GM19043 (cell line): Measurements from ENCODE around the gene PATZ1.

ENCODE experiments used
- ATAC-seq: cut with Tn5 transposase; IDR thresholded peaks from one replicate; pipeline ENCODE4 v1.9.1; 2021; ENCODE audit warnings: low read depth; ENCODE audit not compliant: unreplicated experiment

Gene PATZ1

DNA sequence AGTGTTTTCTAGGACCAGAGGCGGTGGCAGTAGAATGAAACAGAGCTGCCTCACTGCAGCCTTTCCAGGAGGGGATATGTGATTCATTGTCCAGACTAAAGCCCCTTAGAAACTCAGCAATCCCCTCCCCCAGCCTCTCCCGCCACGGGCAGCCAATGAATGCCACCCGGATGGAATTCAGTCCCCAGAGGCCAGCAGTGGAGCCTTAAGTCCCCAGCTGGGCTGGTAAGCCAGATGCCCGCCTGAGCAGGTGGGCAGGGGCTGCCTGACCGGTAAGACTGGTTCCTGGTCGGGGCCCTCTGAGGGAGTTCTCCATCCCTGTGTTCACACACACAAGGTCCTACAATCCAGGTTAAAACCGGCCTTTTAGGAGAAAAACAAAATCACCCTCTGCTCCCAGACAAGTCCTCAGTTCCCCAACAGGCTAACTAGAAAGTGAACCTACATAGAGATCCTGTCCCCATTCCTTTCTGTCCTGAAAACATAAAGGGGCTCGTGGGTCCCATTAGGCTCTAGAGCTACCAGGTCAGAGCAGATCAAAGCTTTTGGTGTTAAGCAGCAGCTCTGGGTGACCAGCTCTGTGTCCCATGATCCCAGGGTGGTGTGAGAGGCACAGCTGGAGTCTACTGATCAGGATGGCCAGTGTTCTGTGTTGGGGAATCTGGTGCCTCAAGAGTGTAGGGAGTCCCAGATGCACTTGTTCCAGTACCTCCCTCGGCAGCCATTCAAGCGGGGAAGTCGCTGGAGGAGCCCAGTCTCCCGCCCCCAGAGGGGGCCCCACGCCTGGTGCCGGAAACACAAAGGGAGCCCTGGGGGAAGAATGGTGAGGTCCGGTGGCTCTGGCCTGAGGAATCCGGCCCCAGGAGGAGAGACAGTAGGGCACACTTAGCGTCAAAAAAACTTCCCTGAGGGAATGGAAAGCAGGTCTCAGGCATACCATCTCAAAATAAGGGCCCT is 2.6 kb downstream of the PATZ1 start:
- ATAC-seq, result no peak

DNA sequence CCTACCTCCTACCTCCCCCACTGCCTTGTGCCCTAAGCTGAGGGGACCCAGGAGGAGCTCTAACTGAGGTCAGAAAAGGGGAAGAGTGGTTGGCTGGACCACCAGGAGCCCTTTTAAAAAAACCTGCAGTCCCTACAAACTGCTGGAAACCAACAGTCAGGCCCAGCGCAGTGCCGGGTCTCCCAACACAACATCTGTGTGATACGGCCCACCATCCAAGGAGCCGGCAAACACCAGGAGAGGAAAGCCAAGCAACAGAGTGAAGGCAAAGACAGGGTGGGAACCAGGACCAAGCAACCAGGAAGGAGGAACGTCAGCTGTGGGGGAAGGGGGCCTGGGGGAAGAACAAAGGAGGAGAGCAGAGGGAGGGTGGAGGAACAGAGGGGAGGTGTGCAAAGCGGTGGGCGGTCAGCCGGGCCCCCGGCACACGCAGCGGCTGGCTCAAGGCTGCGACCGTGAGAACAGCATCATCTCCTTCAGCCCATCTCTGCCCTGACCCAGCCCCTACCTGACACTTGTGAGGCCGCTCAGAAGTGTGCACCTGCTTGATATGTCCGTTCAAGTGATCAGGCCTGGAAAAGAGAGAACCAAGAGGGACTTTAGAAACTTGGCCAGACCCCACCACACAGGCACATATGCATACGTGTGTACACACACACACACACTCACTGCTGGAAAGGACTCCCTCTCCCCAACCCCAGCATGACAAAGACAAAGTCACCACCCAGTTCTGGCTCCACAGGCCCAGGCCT is 3.6 kb downstream of the PATZ1 start:
- ATAC-seq, result no peak

DNA sequence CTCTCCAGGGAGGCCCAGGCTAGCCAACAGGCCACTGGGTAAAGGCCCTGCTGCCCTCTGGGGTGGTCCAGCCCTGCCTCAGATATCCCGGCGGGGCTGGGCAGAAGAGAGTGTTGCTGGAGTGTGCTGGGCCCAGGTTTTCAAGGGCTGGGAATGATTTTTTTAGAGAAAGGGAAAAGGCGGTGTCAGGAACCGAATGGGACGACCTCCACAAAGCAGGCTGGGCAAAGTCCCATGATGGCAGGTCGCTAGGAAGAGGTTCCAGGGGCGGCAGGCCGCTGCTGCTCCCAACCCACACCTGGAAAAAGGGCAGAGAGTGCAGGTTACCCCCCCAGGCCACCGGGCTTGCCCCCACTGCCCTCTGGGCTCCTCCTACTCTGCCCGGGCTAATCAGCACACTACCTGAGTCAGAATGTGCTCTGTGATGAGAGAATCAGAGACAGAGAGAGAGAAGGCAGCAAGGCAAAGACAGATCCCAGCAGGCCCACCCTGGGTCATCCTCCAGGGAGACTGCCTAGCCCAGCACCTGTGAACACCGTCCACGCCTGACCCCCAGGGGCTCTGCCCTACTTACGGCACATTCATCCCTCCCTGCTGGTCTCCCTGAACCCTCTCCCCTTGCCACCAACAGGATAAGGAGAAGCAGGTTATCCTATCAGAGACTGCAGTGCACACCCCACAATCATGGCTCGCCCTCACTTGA is 4.6 kb downstream of the PATZ1 start:
- no peak for ATAC-seq

DNA sequence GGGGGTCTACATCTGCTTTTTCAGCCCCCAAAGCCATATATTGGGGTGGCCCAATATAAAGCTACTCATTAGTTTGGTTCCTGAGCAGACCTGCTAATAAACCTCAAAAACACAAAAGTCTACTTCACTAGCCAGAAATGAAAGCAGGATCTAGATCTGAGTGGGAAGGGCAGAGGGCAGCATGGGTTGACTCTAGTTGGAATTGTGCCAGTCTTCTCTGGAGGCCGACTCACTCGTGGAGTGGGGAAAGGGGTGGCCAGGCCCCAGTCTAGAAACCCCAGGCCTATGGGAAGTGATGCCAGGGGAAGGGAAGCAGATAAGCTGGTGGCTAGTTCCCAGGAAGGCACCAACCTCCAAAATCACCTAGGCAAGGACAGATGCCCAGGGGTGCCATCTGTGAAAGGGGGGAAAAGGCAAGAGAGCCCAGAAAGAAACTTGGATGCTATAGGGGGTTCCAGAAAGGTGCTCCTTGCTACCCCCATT is 5.3 kb downstream of the PATZ1 start:
- no peak for ATAC-seq

DNA sequence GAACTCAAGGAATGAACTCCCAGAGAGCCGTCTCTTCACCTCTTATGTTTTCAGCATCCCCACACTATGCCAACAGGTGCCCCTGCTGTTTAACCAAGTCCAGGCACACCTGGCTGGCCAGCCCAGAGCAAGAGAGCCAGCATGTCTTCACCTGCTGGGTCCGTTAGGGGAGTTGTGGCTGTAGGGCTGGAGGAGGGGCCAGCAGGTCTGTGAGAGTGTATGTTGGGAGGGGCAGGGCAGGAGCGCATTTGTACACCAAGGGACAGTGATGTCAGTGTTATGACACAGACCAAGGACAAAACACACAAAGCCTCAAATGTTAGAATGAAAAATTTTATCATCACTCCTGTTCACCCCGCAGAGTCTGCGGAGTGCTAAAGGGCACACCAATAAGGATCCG is 5.8 kb downstream of the PATZ1 start:
- ATAC-seq, result no peak

DNA sequence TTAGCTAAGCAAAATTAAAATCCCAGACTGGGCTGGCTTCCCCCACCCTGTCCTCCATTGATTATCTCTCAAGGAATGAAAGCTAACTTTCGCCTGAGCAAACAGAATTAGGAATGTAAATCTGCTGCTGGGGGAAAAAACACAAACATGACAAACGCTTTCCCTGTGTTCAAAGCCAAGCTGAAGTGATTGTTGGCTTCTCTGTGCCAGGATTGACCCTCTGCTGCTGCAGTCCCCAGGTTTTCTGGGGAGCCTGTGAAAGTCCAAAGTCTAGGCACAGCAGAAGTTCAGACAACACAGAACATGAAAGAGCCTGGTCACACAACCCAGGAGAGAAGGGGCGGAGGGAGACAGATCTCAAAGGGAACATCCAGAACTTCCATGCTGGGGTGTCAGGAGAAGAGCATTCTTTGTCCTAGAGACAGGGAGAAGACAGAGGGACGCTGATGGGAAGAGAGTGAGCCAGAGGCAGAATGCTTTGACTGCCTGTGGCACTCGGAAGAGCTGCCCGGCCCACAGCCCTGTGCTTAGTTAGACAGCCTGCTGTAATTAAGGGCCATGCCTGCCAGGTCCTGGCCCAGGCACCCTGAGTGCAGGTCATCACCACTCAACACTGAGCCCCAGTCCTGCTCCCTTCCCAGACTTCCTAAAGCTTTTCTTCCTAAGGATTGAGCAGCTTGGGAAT is 6.9 kb downstream of the PATZ1 start:
- no peak for ATAC-seq

DNA sequence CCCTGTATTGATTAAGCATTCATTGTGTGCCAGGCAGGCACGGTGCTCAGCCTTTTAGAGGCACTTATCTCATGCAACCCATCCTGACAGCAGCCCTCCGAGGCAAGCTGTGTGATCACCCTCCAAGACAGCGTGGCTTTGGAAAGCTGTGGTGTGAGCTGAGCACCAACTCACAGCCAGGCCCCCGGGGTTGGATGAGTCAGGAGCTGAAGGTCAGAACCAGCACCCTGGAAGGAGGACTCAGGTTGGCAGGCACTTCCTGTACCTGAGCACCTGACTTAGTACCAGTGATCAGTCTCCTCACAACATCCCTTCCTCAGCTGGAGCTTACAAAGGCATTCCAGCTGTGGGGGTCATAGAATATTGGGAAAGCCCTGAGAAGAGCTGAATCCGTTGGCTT is 9.0 kb downstream of the PATZ1 start:
- no peak for ATAC-seq

DNA sequence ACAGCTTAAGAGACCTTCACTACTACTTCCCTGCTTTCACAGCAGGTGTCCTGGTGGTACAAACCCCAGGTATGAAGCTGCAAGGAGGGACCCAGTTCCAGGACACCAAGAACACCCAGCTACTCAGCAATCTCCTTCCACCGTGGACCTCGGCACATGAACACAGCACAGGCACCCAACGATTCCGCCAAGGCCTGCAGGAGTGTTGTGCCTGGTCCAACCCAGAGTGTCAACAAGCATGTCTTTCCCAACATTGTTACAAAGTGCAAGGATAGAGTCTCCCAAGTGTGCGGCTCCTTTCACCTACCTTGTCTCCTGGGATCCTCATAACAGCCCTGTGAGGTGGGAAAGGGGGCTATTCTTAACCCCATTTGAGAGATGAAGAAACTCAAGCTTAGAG is 11.8 kb downstream of the PATZ1 start:
- ATAC-seq, result no peak

DNA sequence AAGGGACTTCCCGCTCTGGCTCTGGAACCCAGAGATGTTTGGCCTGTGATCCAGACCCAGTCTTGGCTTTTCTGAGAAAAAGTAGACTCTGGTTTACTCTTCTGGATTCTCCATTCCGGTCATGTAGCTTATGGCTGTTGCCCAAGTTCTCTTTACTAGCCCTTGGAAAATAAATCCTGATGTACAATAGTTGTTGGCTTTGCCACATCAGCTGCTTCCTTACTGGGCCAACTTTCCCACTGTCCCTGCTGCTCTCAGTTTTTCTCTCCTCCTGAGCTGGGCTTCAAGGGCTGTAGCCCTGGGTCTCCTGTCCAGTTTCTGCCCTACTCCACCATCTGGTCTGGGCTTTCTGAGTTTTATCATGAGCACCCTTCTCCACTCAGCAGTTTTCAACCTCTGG is 12.5 kb downstream of the PATZ1 start:
- no peak for ATAC-seq

DNA sequence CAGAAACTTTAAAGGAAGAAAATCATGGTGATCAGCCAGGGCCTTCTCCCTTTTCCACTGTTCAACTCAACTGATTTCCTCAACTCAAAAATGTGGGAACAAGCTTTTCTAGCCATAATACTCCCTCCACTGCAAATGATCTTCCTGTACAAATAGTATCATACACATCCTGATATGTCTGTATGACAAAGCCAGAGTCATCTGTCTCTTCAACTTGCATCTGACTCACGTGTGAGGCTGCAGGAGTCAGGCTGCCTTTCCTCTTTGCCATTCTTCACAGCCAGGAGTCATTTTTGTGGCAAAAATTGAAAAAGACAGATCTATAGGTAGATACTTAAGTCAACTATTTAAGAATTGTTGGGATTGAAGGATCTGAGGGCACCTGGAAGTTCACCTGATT is 13.3 kb downstream of the PATZ1 start:
- no peak for ATAC-seq

DNA sequence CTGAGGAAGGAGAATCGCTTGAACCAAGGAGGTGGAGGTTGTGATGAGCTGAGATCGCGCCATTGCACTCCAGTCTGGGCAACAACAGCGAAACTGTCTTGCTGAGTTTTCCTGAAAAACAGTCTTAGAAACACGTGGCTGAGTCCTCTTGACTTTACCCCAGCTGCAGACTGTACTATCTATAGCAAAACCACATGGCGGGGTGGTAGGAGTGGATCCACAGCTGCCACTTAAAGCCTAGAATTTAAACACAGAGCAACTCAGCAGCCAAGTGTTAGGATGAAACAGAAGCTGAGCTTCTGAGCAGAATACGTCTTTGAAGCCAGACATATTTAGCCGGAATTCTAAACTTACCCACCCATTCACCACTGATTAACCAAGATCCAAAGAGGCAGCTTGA is 14.1 kb downstream of the PATZ1 start:
- no peak for ATAC-seq

DNA sequence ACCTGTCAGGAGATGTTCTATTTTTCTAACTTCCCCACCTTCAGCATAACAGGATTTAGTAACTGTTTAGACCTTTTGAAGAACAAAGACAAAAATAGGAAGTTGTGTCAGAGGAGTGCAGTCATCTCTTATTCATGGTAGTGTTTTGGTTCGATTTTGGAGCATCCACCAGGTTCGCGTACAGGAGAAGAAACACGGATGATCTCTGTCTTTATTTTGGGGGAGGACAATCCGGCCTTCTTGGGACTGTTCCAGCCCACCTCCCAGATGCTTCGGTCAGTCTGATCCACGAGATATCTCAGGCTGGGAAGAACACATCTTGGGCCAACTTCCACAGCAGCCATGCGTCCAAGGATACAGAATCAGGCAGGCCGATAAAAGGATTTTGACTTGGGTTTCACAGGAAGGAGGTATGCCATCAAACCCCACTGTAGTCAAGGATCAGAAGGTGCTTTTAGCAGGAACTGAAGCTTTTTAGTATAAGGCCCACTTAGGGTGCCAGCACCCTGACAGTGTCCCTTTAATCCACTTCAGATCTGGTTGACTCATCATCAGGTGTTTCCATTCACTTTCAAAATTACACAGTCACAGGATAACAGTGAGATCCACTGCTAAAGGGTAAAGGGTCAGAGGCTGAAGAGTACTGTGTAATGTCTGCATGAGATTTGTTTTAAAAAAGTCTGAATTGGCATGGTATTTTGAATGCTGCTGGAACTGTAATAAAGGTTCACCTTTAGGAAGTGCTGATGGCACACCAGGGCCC is 16.5 kb downstream of the PATZ1 start:
- no peak for ATAC-seq

DNA sequence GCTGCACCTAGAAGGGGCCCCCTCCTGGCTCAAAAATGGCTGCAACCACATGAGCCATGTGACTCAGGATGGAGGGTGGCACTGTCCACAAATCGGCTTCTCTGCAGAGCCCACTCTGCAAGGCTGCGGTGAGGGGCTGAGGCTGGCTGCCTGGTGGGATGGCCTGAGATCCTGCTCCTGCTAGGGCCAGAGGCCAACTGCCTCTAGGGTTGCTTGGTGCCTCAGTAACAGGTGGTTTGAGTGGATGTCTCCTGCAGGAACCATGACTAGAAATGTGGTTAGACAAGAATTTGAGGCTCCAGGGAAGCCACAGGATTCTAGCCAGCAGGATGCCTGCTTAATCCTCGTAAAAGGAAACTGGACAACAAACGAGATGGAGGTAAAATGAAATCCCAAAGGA is 17.1 kb downstream of the PATZ1 start:
- ATAC-seq, result no peak

DNA sequence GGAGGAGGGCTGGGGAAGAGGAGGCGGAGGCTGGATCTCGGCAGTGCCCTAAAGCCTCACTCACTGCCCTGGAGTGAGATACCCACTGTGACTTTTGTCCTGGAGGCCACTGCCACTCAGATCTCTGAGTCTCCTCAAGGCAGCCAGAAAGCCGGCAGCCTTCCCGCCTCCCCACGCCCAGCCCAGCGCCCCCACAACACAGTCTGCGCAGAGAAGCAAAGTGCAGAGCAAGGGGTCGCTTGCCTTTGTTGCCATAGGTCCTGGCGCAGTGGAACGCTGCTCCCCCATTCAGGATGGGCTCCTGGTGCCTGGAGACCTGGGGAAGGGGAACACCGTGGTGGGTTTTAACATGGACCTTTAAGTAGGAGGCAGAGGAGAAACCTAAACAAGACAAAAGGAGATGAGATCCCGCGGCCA is 17.6 kb downstream of the PATZ1 start:
- no peak for ATAC-seq

DNA sequence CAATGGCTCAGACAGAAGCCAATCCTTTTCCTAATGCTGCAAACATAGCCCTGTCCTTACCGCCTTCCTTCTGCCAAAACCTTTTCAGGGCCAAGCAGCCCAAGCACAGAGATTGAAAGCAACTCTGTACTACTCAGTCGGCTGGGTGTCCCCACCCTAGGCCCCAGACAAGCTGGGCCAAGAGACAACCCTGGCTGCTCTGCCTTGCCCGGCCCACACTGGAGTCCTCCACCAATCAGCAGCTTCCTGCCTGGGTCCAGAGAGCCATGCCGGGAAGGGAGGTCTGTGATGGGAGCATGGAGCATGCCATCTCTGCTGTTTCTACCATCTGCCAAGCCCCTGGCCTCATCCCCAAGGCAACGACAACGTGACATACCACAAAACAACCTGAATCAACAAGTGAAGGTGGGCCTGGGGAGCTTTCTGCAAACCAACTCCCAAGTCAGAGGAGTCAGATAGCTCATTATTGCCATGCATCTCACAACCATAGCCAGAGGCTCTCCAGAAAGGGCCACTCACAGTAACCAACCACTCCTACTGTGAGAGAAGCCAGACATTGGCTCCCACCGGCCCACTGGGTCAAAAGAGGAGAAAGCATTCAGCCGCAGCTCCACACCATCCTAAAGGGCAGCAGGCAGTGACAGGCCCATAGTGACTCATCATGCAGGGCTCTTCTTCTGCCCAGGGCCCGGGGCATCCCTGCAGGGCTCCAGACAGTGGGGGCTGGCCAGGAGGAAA is 18.2 kb downstream of the PATZ1 start:
- ATAC-seq, result no peak

DNA sequence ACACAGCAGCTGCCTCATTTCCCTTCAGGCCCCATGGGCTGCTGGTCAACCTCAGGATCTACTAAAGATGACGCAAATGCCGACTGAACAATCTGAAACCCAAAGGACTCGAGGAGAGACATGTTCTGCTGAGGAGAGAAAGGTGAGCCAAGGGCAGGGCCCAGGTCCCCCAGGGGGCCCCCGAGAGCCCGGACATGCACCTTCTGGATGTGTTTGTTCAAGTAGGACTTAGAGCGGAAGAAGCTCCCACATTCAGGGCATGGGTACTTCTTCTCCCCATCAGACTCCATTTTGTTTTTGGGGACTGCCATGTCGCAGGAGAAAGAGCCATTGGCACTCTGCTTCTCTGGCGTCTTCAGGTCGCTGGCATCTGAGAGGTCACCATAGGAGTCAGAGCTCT is 19.3 kb downstream of the PATZ1 start:
- no peak for ATAC-seq

DNA sequence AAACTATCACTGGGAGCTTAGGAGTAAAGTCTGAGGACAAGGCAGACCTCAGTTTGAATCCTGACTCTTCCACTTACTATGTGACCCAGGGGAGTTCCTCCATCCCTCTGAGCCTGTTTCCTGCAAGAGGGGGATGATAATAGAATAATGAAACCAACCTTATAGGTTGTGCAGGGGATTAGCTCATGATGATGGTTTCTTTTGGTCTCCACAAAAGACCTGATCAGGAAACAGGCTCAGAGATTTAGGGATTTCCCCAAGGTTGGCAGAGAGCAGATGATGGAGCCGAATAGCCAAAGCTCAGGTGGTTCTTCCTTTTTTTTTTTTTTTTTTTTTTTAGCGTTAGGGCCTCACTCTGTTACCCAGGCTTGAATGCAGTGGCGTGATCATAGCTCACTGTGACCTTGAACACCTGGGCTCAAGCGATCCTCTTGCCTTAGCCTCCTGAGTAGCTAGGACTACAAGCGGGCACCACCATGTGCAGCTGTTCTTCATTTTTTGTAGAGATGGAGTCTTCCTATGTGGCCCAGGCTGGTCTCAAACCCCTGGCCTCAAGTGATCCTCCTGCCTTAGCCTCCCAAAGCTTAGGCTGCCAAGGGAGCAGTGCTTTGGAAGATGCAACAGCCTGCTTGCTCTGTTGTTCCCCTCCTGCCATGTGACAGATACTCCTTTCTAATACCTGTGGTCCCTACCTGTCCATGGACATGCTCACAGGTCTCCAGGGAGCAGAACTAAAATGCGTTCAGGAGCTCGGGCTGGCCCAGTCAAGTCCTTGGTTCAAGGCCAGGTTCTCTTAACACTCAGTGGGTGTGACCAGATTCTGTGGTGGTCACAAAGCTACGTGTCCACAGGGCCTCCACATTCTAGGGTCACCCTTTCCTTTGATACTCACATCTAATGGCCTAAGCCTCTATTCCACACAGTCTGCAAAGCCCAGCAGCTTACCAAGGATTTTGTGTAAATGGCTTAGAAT is 22.3 kb downstream of the PATZ1 start:
- ATAC-seq, result no peak

DNA sequence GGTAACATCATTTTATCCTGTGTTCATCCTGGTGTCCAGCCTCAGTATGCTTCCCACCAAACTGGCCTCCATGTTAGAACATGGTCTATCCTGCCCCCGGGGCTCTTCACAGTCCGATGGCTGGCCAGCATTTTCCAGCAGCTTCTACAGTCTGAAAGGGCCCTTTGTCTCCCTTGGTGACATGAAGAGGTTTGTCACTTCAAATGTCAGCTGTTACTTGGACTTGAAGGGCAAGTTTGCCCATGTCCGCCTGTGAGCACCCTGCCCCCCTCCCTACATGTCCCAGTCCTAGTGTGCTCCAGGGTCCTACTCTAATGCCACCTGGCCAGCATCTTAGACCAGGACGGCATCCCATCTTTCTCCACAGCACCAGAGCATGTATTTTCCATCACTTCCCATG is 24.7 kb downstream of the PATZ1 start:
- ATAC-seq, result no peak
